H9 (cell line): Measurements from ENCODE around the gene TTC13. TPM values are rescaled to one million over a fixed set of nuclear protein-coding genes. Genes with fewer than 3 reads are reported as not detected.

Source experiments
- DNase-seq: peaks from one replicate; pipeline ENCODE4 v3.0.0-alpha.2; 2017
- H2AFZ ChIP-seq: one replicate; pipeline ENCODE4 v1.6.1; 2013; ENCODE audit warnings: mild to moderate bottlenecking, low read length, control low read depth, moderate library complexity
- H2AK5ac ChIP-seq: 2 replicates; pipeline ENCODE4 v1.6.1; 2013; ENCODE audit warnings: low read length, control low read depth, mixed read lengths; ENCODE audit not compliant: insufficient read length
- H2BK120ac ChIP-seq: one replicate; pipeline ENCODE4 v1.6.1; 2013; ENCODE audit warnings: low read depth, mild to moderate bottlenecking, low read length, control low read depth, inconsistent platforms; ENCODE audit not compliant: poor library complexity, severe bottlenecking
- H2BK12ac ChIP-seq: 2 replicates; pipeline ENCODE4 v1.6.1; 2013; ENCODE audit warnings: low read length, control low read depth, mixed read lengths, low read depth; ENCODE audit not compliant: insufficient read length
- H2BK15ac ChIP-seq: 2 replicates; pipeline ENCODE4 v1.6.1; 2013; ENCODE audit warnings: low read depth, low read length, control low read depth
- H2BK20ac ChIP-seq: one replicate; pipeline ENCODE4 v1.6.1; 2013; ENCODE audit warnings: low read depth, mild to moderate bottlenecking, low read length, control low read depth, inconsistent platforms; ENCODE audit not compliant: poor library complexity, severe bottlenecking
- H2BK5ac ChIP-seq: 2 replicates; pipeline ENCODE4 v1.6.1; 2013; ENCODE audit warnings: low read length, control low read depth, mixed read lengths; ENCODE audit not compliant: insufficient read length
- H3K14ac ChIP-seq: 2 replicates; pipeline ENCODE4 v1.6.1; 2013; ENCODE audit warnings: low read length, control low read depth; ENCODE audit not compliant: insufficient read depth
- H3K18ac ChIP-seq: 2 replicates; pipeline ENCODE4 v1.6.1; 2013; ENCODE audit warnings: low read depth, mild to moderate bottlenecking, mixed read lengths, low read length, control low read depth; ENCODE audit not compliant: insufficient read length
- H3K23ac ChIP-seq: 2 replicates; pipeline ENCODE4 v1.6.1; 2013; ENCODE audit warnings: low read length, control low read depth, mixed read lengths, low read depth; ENCODE audit not compliant: insufficient read length
- H3K23me2 ChIP-seq: 2 replicates; pipeline ENCODE4 v1.6.1; 2013; ENCODE audit warnings: low read depth, mild to moderate bottlenecking, mixed read lengths, low read length, control low read depth; ENCODE audit not compliant: insufficient read length, poor library complexity, severe bottlenecking
- H3K27ac ChIP-seq: 2 replicates; pipeline ENCODE4 v1.5.1; 2013; ENCODE audit warnings: low read length, control low read depth, mixed read lengths, low read depth; ENCODE audit not compliant: insufficient read length
- H3K27me3 ChIP-seq: 2 replicates; pipeline ENCODE4 v1.6.1; 2013; ENCODE audit warnings: low read length, control low read depth, inconsistent platforms; ENCODE audit not compliant: insufficient read depth
- H3K4ac ChIP-seq: 2 replicates; pipeline ENCODE4 v1.6.1; 2013; ENCODE audit warnings: low read depth, mild to moderate bottlenecking, control low read depth, inconsistent platforms, low read length, moderate library complexity
- H3K4me1 ChIP-seq: 2 replicates; pipeline ENCODE4 v1.6.1; 2013; ENCODE audit warnings: low read length, control low read depth, inconsistent platforms; ENCODE audit not compliant: insufficient read depth
- H3K4me2 ChIP-seq: 2 replicates; pipeline ENCODE4 v1.6.1; 2013; ENCODE audit warnings: low read length, control low read depth, mixed read lengths; ENCODE audit not compliant: insufficient read length, insufficient read depth
- H3K56ac ChIP-seq: 2 replicates; pipeline ENCODE4 v1.6.1; 2013; ENCODE audit warnings: low read depth, mild to moderate bottlenecking, mixed read lengths, low read length, control low read depth; ENCODE audit not compliant: insufficient read length
- H3K79me1 ChIP-seq: 2 replicates; pipeline ENCODE4 v1.6.1; 2013; ENCODE audit warnings: low read depth, mild to moderate bottlenecking, moderate library complexity, low read length, control low read depth, inconsistent platforms; ENCODE audit not compliant: insufficient read depth, poor library complexity, severe bottlenecking
- H3K79me2 ChIP-seq: 2 replicates; pipeline ENCODE4 v1.6.1; 2013; ENCODE audit warnings: low read length, control low read depth, inconsistent platforms; ENCODE audit not compliant: insufficient read depth
- H3K9ac ChIP-seq: 2 replicates; pipeline ENCODE4 v1.6.1; 2013; ENCODE audit warnings: low read length, control low read depth, mixed read lengths; ENCODE audit not compliant: insufficient read length; ENCODE audit errors: extremely low read depth
- H3K9me3 ChIP-seq: one replicate; pipeline ENCODE4 v1.6.1; 2013; ENCODE audit warnings: low read depth, low read length, inconsistent platforms; ENCODE audit not compliant: control insufficient read depth
- H3T11ph ChIP-seq: one replicate; pipeline ENCODE4 v1.6.1; 2013; ENCODE audit warnings: mild to moderate bottlenecking, low read length, control low read depth, inconsistent platforms
- H4K20me1 ChIP-seq: one replicate; pipeline ENCODE4 v1.6.1; 2013; ENCODE audit not compliant: control insufficient read depth, insufficient read length, insufficient read depth
- H4K5ac ChIP-seq: 2 replicates; pipeline ENCODE4 v1.6.1; 2013; ENCODE audit warnings: low read depth, mild to moderate bottlenecking, mixed read lengths, low read length, control low read depth; ENCODE audit not compliant: insufficient read length
- H4K8ac ChIP-seq: replicated peaks from 2 replicates; pipeline ENCODE4 v1.6.1; 2013; ENCODE audit warnings: low read length, control low read depth, mixed read lengths, low read depth; ENCODE audit not compliant: insufficient read length
- H4K91ac ChIP-seq: 2 replicates; pipeline ENCODE4 v1.6.1; 2013; ENCODE audit warnings: low read depth, mild to moderate bottlenecking, moderate library complexity, mixed read lengths, low read length, control low read depth; ENCODE audit not compliant: insufficient read length
- H3K27ac Mint-ChIP-seq, 3 experiments: 2 replicates in 2 of 3; 3 replicates in 1 of 3; pipeline ENCODE4 v1.8.0; 2020 to 2021; ENCODE audit warnings: mixed read lengths in 3 of 3, mild to moderate bottlenecking in 1 of 3, moderate library complexity in 1 of 3
- H3K27me3 Mint-ChIP-seq: 2 replicates; pipeline ENCODE4 v1.8.0; 2021; ENCODE audit warnings: low read depth, mild to moderate bottlenecking, moderate library complexity, mixed read lengths
- H3K36me3 Mint-ChIP-seq, 3 experiments: 2 replicates in 2 of 3; 3 replicates in 1 of 3; pipeline ENCODE4 v1.8.0; 2020 to 2021; ENCODE audit warnings: low read depth in 3 of 3, mixed read lengths in 3 of 3; ENCODE audit not compliant: insufficient read depth in 1 of 3
- H3K4me1 Mint-ChIP-seq, 2 experiments: 2 replicates each; pipeline ENCODE4 v1.8.0; 2020; ENCODE audit warnings: mixed read lengths in 2 of 2
- H3K4me3 Mint-ChIP-seq, 2 experiments: 2 replicates in 1 of 2; 3 replicates in 1 of 2; pipeline ENCODE4 v1.8.0; 2020 to 2021; ENCODE audit warnings: mild to moderate bottlenecking in 2 of 2, mixed read lengths in 2 of 2, moderate library complexity in 1 of 2
- H3K9me3 Mint-ChIP-seq, 2 experiments: 2 replicates in 1 of 2; 3 replicates in 1 of 2; pipeline ENCODE4 v1.8.0; 2020; ENCODE audit warnings: mild to moderate bottlenecking in 2 of 2, mixed read lengths in 2 of 2, moderate library complexity in 1 of 2
- CTCF ChIP-seq: fragments of 200-600 bp; sonication (generic); conservative IDR thresholded peaks from 3 replicates; pipeline ENCODE4 v1.8.0; 2021; ENCODE audit warnings: antibody characterized with exemption, mild to moderate bottlenecking
- WGBS: extraction: QIAGEN DNeasy Blood & Tissue Kit; methylation state at CpG from one replicate; pipeline ENCODE4 v1.1.7; 2013; ENCODE audit warnings: missing lambda C conversion rate, low lambda C conversion rate, mixed read lengths; ENCODE audit not compliant: insufficient read length; ENCODE audit errors: extremely low coverage; 5-methylcytosine and 5-hydroxymethylcytosine counted together
- total RNA-seq: library from RNA; stranded (reverse); gene quantifications from 2 replicates; pipeline ENCODE4 v1.2.1, GENCODE V29; 2021

TTC13 gene
- total RNA-seq, 1 experiment from 2014 or later = 7.6 TPM

- Histone ChIP-seq H4K91ac (no peak overlapping the region), H3K14ac (no peak overlapping the region), H3K79me1 (no peaks in the 10 kb centered on the region), H3K4ac (no peak overlapping the region), H3K4me2 (no peak overlapping the region), H3T11ph (no peak overlapping the region), H3K23ac (no peak overlapping the region), H3K9ac (no peak overlapping the region), H3K56ac (no peak overlapping the region), H2AFZ (no peak overlapping the region), H2AK5ac (no peak overlapping the region), H3K18ac (no peak overlapping the region), H2BK12ac (no peak overlapping the region), H4K5ac (no peak overlapping the region), H4K20me1 (no peaks in the 10 kb centered on the region), H2BK20ac (no peak overlapping the region), H3K27me3 (no peaks in the 10 kb centered on the region), H2BK120ac (no peak overlapping the region), H3K23me2 (no peaks in the 10 kb centered on the region), H4K8ac (no peak overlapping the region), H2BK15ac (no peak overlapping the region), H3K79me2 (no peaks in the 10 kb centered on the region), H2BK5ac (no peak overlapping the region), H3K4me1 (no peaks in the 10 kb centered on the region), H3K9me3 (no peaks in the 10 kb centered on the region), H3K27ac (no peak overlapping the region)
- Mint-ChIP-seq H3K27me3 (no peaks in the 10 kb centered on the region), H3K36me3 (peaks cover 0 to 6% (median 0%) of the 10 kb centered on the region in 3 experiments; a peak in 3 of 7 replicates), H3K4me3 (no peak overlapping the region), H3K9me3 (no peaks in the 10 kb centered on the region), H3K4me1 (no peaks in the 10 kb centered on the region), H3K27ac (no peak overlapping the region)
- no CpG with 5 or more reads among the region's 15 CpGs for WGBS
- DNase-seq = peak; percentile 78
- peak; percentile 92 for TF ChIP-seq CTCF
Observed at GRCh38 chr1:230917284-230918135, 61.2 kb downstream of the TTC13 start.
